Neural progenitor cell (in vitro differentiated cells): ENCODE measurements around the gene HIGD1A. TPM values are rescaled to one million over a fixed set of nuclear protein-coding genes. Genes with fewer than 3 reads are reported as not detected.

ENCODE experiments used
- DNase-seq: peaks from one replicate; pipeline ENCODE4 v3.0.0-alpha.2; 2016; ENCODE audit warnings: low spot score
- H2AFZ ChIP-seq: fragments of 200-600 bp; sonication (generic); replicated peaks from 2 replicates; pipeline ENCODE4 v1.6.1; 2016; ENCODE audit warnings: antibody characterized with exemption
- H3F3A ChIP-seq: fragments of 200-600 bp; sonication (generic); 2 replicates; pipeline ENCODE4 v1.6.1; 2016; ENCODE audit warnings: antibody characterized with exemption, low read depth
- H3K27ac ChIP-seq: fragments of 200-600 bp; sonication (generic); 2 replicates; pipeline ENCODE4 v1.5.1; 2016; ENCODE audit warnings: mild to moderate bottlenecking
- H3K27me3 ChIP-seq: fragments of 200-600 bp; sonication (generic); 2 replicates; pipeline ENCODE4 v1.6.1; 2016; ENCODE audit warnings: mild to moderate bottlenecking, moderate library complexity
- H3K36me3 ChIP-seq: fragments of 200-600 bp; sonication (generic); 2 replicates; pipeline ENCODE4 v1.5.1; 2016
- H3K4me1 ChIP-seq: fragments of 200-600 bp; sonication (generic); 2 replicates; pipeline ENCODE4 v1.6.1; 2016; ENCODE audit warnings: mixed run types
- H3K4me2 ChIP-seq: fragments of 200-600 bp; sonication (generic); 2 replicates; pipeline ENCODE4 v1.6.1; 2016
- H3K4me3 ChIP-seq: fragments of 200-600 bp; sonication (generic); 2 replicates; pipeline ENCODE4 v1.5.1; 2016
- H3K79me2 ChIP-seq: fragments of 200-600 bp; sonication (generic); 2 replicates; pipeline ENCODE4 v1.6.1; 2016; ENCODE audit warnings: low read depth
- H3K9ac ChIP-seq: fragments of 200-600 bp; sonication (generic); 2 replicates; pipeline ENCODE4 v1.6.1; 2016
- H3K9me3 ChIP-seq: fragments of 200-600 bp; sonication (generic); 2 replicates; pipeline ENCODE4 v1.5.1; 2016; ENCODE audit warnings: low read depth
- H4K20me1 ChIP-seq: fragments of 200-600 bp; sonication (generic); 2 replicates; pipeline ENCODE4 v1.6.1; 2016; ENCODE audit warnings: low read depth
- H3K27ac Mint-ChIP-seq: 3 replicates; pipeline ENCODE4 v1.8.0; 2021; ENCODE audit warnings: mixed read lengths
- H3K27me3 Mint-ChIP-seq: 2 replicates; pipeline ENCODE4 v1.8.0; 2022; ENCODE audit warnings: low read depth, mild to moderate bottlenecking, inconsistent platforms, moderate library complexity, mixed read lengths; ENCODE audit not compliant: insufficient read depth
- H3K36me3 Mint-ChIP-seq: 3 replicates; pipeline ENCODE4 v1.8.0; 2021; ENCODE audit warnings: mixed read lengths
- H3K4me1 Mint-ChIP-seq: 3 replicates; pipeline ENCODE4 v1.8.0; 2021; ENCODE audit warnings: mixed read lengths
- H3K4me3 Mint-ChIP-seq: 3 replicates; pipeline ENCODE4 v1.8.0; 2021; ENCODE audit warnings: mild to moderate bottlenecking, moderate library complexity, mixed read lengths
- H3K9me3 Mint-ChIP-seq: 3 replicates; pipeline ENCODE4 v1.8.0; 2020; ENCODE audit warnings: mixed read lengths
- CTCF ChIP-seq: fragments of 200-600 bp; sonication (generic); IDR thresholded peaks from 2 replicates; pipeline ENCODE4 v1.5.1; 2017; ENCODE audit warnings: antibody characterized with exemption, mild to moderate bottlenecking
- EZH2 ChIP-seq: fragments of 200-600 bp; sonication (generic); IDR thresholded peaks from 2 replicates; pipeline ENCODE4 v1.6.1; 2017; ENCODE audit warnings: antibody characterized with exemption, mild to moderate bottlenecking, moderate library complexity
- EZH2phosphoT487 ChIP-seq: fragments of 200-600 bp; sonication (generic); IDR thresholded peaks from 2 replicates; pipeline ENCODE4 v1.6.1; 2017; ENCODE audit warnings: antibody characterized with exemption
- total RNA-seq: library from RNA; depleted of rRNA; stranded (reverse); fragments of >200 nt; gene quantifications from 2 replicates; pipeline ENCODE4 v1.2.3, GENCODE V29; 2015; ENCODE audit warnings: low replicate concordance

Gene HIGD1A
- total RNA-seq, 1 donor from 2014 or later: 181 TPM

- H3K27ac ChIP-seq: no peak overlapping the region
- no peak overlapping the region for H2AFZ ChIP-seq
- H4K20me1 ChIP-seq: no peaks in the 10 kb centered on the region
- Mint-ChIP-seq H3K9me3 (peaks cover 2% of the 10 kb centered on the region), H3K27ac (peak overlapping the region; percentile 42), H3K4me1 (peaks cover 5% of the 10 kb centered on the region), H3K27me3 (no peaks in the 10 kb centered on the region), H3K4me3 (no peak overlapping the region), H3K36me3 (peaks cover 30% of the 10 kb centered on the region)
- H3K79me2 ChIP-seq: peaks cover 74% of the 10 kb centered on the region
- H3K4me3 ChIP-seq: no peak overlapping the region
- TF ChIP-seq CTCF: no peak
- no peak for TF ChIP-seq EZH2phosphoT487
- no peak for TF ChIP-seq EZH2
- no peaks in the 10 kb centered on the region for H3F3A ChIP-seq
- peaks cover 9% of the 10 kb centered on the region for H3K36me3 ChIP-seq
- no peak overlapping the region for H3K4me2 ChIP-seq
- DNase-seq: no peak
- H3K4me1 ChIP-seq: no peaks in the 10 kb centered on the region
- no peak overlapping the region for H3K9ac ChIP-seq
- H3K9me3 ChIP-seq: no peaks in the 10 kb centered on the region
- no peaks in the 10 kb centered on the region for H3K27me3 ChIP-seq
Measured at GRCh38 chr3:42796332-42796885, 7.9 kb downstream of the HIGD1A start.

- Histone ChIP-seq H3K9me3 (no peaks in the 10 kb centered on the region), H3K4me3 (no peak overlapping the region), H3F3A (no peaks in the 10 kb centered on the region), H3K4me2 (no peak overlapping the region), H3K4me1 (no peaks in the 10 kb centered on the region), H4K20me1 (no peaks in the 10 kb centered on the region), H3K27me3 (no peaks in the 10 kb centered on the region), H2AFZ (no peak overlapping the region), H3K9ac (no peak overlapping the region), H3K36me3 (peaks cover 9% of the 10 kb centered on the region), H3K27ac (no peak overlapping the region), H3K79me2 (peaks cover 72% of the 10 kb centered on the region)
- no peak for DNase-seq
- H3K9me3 Mint-ChIP-seq: peaks cover 2% of the 10 kb centered on the region
- H3K4me1 Mint-ChIP-seq: peaks cover 5% of the 10 kb centered on the region
- H3K4me3 Mint-ChIP-seq: no peak overlapping the region
- H3K27ac Mint-ChIP-seq: no peak overlapping the region
- H3K36me3 Mint-ChIP-seq: peaks cover 28% of the 10 kb centered on the region
- H3K27me3 Mint-ChIP-seq: no peaks in the 10 kb centered on the region
- TF ChIP-seq CTCF (no peak), EZH2phosphoT487 (no peak), EZH2 (no peak)
Measured at GRCh38 chr3:42795621-42796181, 8.6 kb downstream of the HIGD1A start.

GRCh38 chr3:42790714-42791229, 13.5 kb downstream of the HIGD1A start:
- Histone ChIP-seq H3K27me3 (no peaks in the 10 kb centered on the region), H3K4me2 (no peak overlapping the region), H3K27ac (no peak overlapping the region), H3K36me3 (peaks cover 25% of the 10 kb centered on the region), H4K20me1 (peaks cover 3% of the 10 kb centered on the region), H2AFZ (no peak overlapping the region), H3K79me2 (peaks cover 92% of the 10 kb centered on the region), H3F3A (peaks cover 3% of the 10 kb centered on the region), H3K9me3 (no peaks in the 10 kb centered on the region), H3K9ac (no peak overlapping the region), H3K4me3 (no peak overlapping the region), H3K4me1 (no peaks in the 10 kb centered on the region)
- Mint-ChIP-seq H3K9me3 (no peaks in the 10 kb centered on the region), H3K27ac (no peak overlapping the region), H3K27me3 (no peaks in the 10 kb centered on the region), H3K4me3 (no peak overlapping the region), H3K4me1 (no peaks in the 10 kb centered on the region), H3K36me3 (peaks cover 27% of the 10 kb centered on the region)
- TF ChIP-seq EZH2: no peak
- TF ChIP-seq EZH2phosphoT487: no peak
- TF ChIP-seq CTCF: no peak
- DNase-seq: no peak
